Natural killer cell (primary cell): Measurements from ENCODE around the gene HEXD. TPM values are rescaled to one million over a fixed set of nuclear protein-coding genes. Genes with fewer than 3 reads are reported as not detected.

Source experiments
- ATAC-seq, 3 donors: fragments of 150-1000 bp in 2 of 3; fragments of 200-7000 bp in 1 of 3; cut with Tn5 transposase; 1 replicate in 1 of 3; 2 replicates in 2 of 3; pipeline ENCODE4 v1.10.0; 2021; ENCODE audit warnings: mild to moderate bottlenecking in 2 of 3, moderate library complexity in 2 of 3
- DNase-seq, 2 donors: peaks; one replicate each; pipeline versions ENCODE4 v3.0.0 to v3.0.0-alpha.2; 2013 to 2021; ENCODE audit warnings: mixed read lengths in 1 of 2
- H3K27ac ChIP-seq: one replicate; pipeline ENCODE4 v1.5.1; 2013; ENCODE audit warnings: mild to moderate bottlenecking, low read length
- H3K27me3 ChIP-seq: one replicate; pipeline ENCODE4 v1.6.1; 2013; ENCODE audit warnings: low read length; ENCODE audit not compliant: control insufficient read depth, insufficient read depth
- H3K36me3 ChIP-seq: one replicate; pipeline ENCODE4 v1.6.1; 2013; ENCODE audit warnings: low read length; ENCODE audit not compliant: control insufficient read depth, insufficient read depth
- H3K4me1 ChIP-seq: one replicate; pipeline ENCODE4 v1.6.1; 2013; ENCODE audit warnings: low read length; ENCODE audit not compliant: control insufficient read depth, insufficient read depth
- H3K4me3 ChIP-seq: one replicate; pipeline ENCODE4 v1.5.1; 2013; ENCODE audit warnings: low read length
- H3K9me3 ChIP-seq: one replicate; pipeline ENCODE4 v1.6.1; 2013; ENCODE audit warnings: low read length; ENCODE audit not compliant: control insufficient read depth, insufficient read depth
- H3K27ac Mint-ChIP-seq, 2 donors: one replicate each; pipeline ENCODE4 v1.8.0; 2022; ENCODE audit warnings: mild to moderate bottlenecking in 2 of 2, mixed read lengths in 2 of 2, moderate library complexity in 1 of 2
- H3K27me3 Mint-ChIP-seq, 2 donors: one replicate each; pipeline ENCODE4 v1.8.0; 2022; ENCODE audit warnings: low read depth in 2 of 2, mixed read lengths in 2 of 2
- H3K36me3 Mint-ChIP-seq: one replicate; pipeline ENCODE4 v1.8.0; 2022; ENCODE audit warnings: mixed read lengths
- H3K4me1 Mint-ChIP-seq, 2 donors: one replicate each; pipeline ENCODE4 v1.8.0; 2022; ENCODE audit warnings: mixed read lengths in 2 of 2
- H3K4me3 Mint-ChIP-seq: one replicate; pipeline ENCODE4 v1.8.0; 2022; ENCODE audit warnings: mild to moderate bottlenecking, moderate library complexity, mixed read lengths
- H3K9me3 Mint-ChIP-seq, 2 donors: one replicate each; pipeline ENCODE4 v1.8.0; 2022; ENCODE audit warnings: mixed read lengths in 2 of 2
- CTCF ChIP-seq: fragments of 200-600 bp; IDR thresholded peaks from one replicate; pipeline ENCODE4 v1.8.0; 2022; ENCODE audit warnings: antibody characterized with exemption
- WGBS: methylation state at CpG from one replicate; pipeline ENCODE4 v1.1.7; 2013; ENCODE audit warnings: missing lambda C conversion rate; ENCODE audit not compliant: insufficient coverage; 5-methylcytosine and 5-hydroxymethylcytosine counted together
- intact Hi-C: fragments of 100-400 bp; cut with micrococcal nuclease; formaldehyde crosslinking; loops from one replicate; pipeline ENCODE4 v1.14.2; 2022
- total RNA-seq, 4 donors: library from RNA; stranded (reverse); fragments of 120-200 nt in 1 of 4; gene quantifications; one replicate each; pipeline versions ENCODE4 v1.2.3 to v1.2.4, GENCODE V29; 2013 to 2022

The HEXD gene
- total RNA-seq, 3 donors from 2014 or later (not counting 1 experiment from before 2014, with no cell fraction given) = 35.7 to 57.4 (median 51.5) TPM

- ATAC-seq (no peak), DNase-seq (no peak)
- no peak overlapping the region for H3K27ac ChIP-seq
- no peaks in the 10 kb centered on the region for H3K9me3 Mint-ChIP-seq
- no peaks in the 10 kb centered on the region for H3K9me3 ChIP-seq
- peaks cover 5% of the 10 kb centered on the region for H3K4me1 ChIP-seq
- H3K36me3 Mint-ChIP-seq = no peaks in the 10 kb centered on the region
- no peak overlapping the region for H3K27ac Mint-ChIP-seq
- H3K27me3 Mint-ChIP-seq = peaks cover 9 to 20% of the 10 kb centered on the region in 2 donors
- no peaks in the 10 kb centered on the region for H3K36me3 ChIP-seq
- H3K4me3 Mint-ChIP-seq = no peak overlapping the region
- no peak overlapping the region for H3K4me3 ChIP-seq
- H3K27me3 ChIP-seq = peaks cover 15% of the 10 kb centered on the region
- intact Hi-C loops = no loop called here
- peaks cover 8 to 20% of the 10 kb centered on the region in 2 donors for H3K4me1 Mint-ChIP-seq
- 84% methylated on average over 17 of the region's 18 CpGs for WGBS
- no peak for TF ChIP-seq CTCF
These were observed 34.7 kb upstream of the HEXD start for GRCh38 chr17:82383411-82383810.

GRCh38 chr17:82384051-82384729, 34.0 kb upstream of the HEXD start:
- DNase-seq (no peak), ATAC-seq (no peak)
- no peaks in the 10 kb centered on the region for H3K36me3 ChIP-seq
- no peaks in the 10 kb centered on the region for H3K9me3 ChIP-seq
- intact Hi-C loops = no loop called here
- no peak overlapping the region for H3K27ac ChIP-seq
- 67% methylated on average over 21 of the region's 22 CpGs for WGBS
- no peak for TF ChIP-seq CTCF
- H3K4me1 Mint-ChIP-seq = peaks cover 8 to 20% of the 10 kb centered on the region in 2 donors
- no peaks in the 10 kb centered on the region for H3K9me3 Mint-ChIP-seq
- H3K27me3 Mint-ChIP-seq = peaks cover 9 to 16% of the 10 kb centered on the region in 2 donors
- peaks cover 5% of the 10 kb centered on the region for H3K4me1 ChIP-seq
- H3K27ac Mint-ChIP-seq = no peak overlapping the region
- H3K36me3 Mint-ChIP-seq = no peaks in the 10 kb centered on the region
- no peak overlapping the region for H3K4me3 Mint-ChIP-seq
- peaks cover 15% of the 10 kb centered on the region for H3K27me3 ChIP-seq
- no peak overlapping the region for H3K4me3 ChIP-seq

- Histone ChIP-seq H3K9me3 (no peaks in the 10 kb centered on the region), H3K27me3 (peaks cover 15% of the 10 kb centered on the region), H3K4me1 (peaks cover 5% of the 10 kb centered on the region), H3K4me3 (no peak overlapping the region), H3K27ac (no peak overlapping the region), H3K36me3 (no peaks in the 10 kb centered on the region)
- Mint-ChIP-seq H3K9me3 (no peaks in the 10 kb centered on the region), H3K4me3 (no peak overlapping the region), H3K4me1 (peaks cover 5 to 16% of the 10 kb centered on the region in 2 donors), H3K27me3 (peaks cover 5 to 13% of the 10 kb centered on the region in 2 donors), H3K36me3 (no peaks in the 10 kb centered on the region), H3K27ac (no peak overlapping the region)
- DNase-seq (no peak), ATAC-seq (no peak)
- no peak for TF ChIP-seq CTCF
- WGBS = 67% methylated on average over 26 of the region's 26 CpGs
- intact Hi-C loops = no loop called here
These were observed 33.2 kb upstream of the HEXD start for GRCh38 chr17:82384730-82385481.
